DND-41 (cell line): ENCODE measurements around the gene GPM6B.

ENCODE experiments used
- ATAC-seq: fragments of 200-7000 bp; cut with Tn5 transposase; 3 replicates; pipeline ENCODE4 v1.9.1; 2021; ENCODE audit warnings: low read depth; ENCODE audit not compliant: insufficient read depth
- DNase-seq: peaks from one replicate; pipeline ENCODE4 v3.0.0-alpha.2; 2020
- H2AFZ ChIP-seq: 2 replicates; pipeline ENCODE4 v1.6.0; 2012; ENCODE audit warnings: low read depth, low read length
- H3K27ac ChIP-seq: 2 replicates; pipeline ENCODE4 v1.5.1; 2012; ENCODE audit warnings: low read length, inconsistent platforms
- H3K27me3 ChIP-seq: fragments of 200-600 bp; sonication (generic); 2 replicates; pipeline ENCODE4 v1.6.0; 2012; ENCODE audit warnings: low read length, mild to moderate bottlenecking, inconsistent platforms; ENCODE audit not compliant: insufficient read depth, poor library complexity
- H3K36me3 ChIP-seq: 2 replicates; pipeline ENCODE4 v1.5.1; 2012; ENCODE audit warnings: low read length, inconsistent platforms; ENCODE audit not compliant: insufficient read depth
- H3K4me1 ChIP-seq: 2 replicates; pipeline ENCODE4 v1.5.1; 2012; ENCODE audit warnings: mild to moderate bottlenecking, low read length; ENCODE audit not compliant: insufficient read depth
- H3K4me2 ChIP-seq: 2 replicates; pipeline ENCODE4 v1.6.0; 2012; ENCODE audit warnings: mild to moderate bottlenecking, moderate library complexity, low read length, inconsistent platforms; ENCODE audit not compliant: insufficient read depth
- H3K4me3 ChIP-seq, 2 experiments: fragments of 200-600 bp in 1 of 2; shearing (Covaris generic) in 1 of 2; 2 replicates each; pipeline ENCODE4 v1.5.1; 2012 to 2016; ENCODE audit warnings: inconsistent platforms in 2 of 2, low read length in 2 of 2, mild to moderate bottlenecking in 2 of 2, low read depth in 1 of 2, moderate library complexity in 1 of 2
- H3K79me2 ChIP-seq: 2 replicates; pipeline ENCODE4 v1.6.0; 2012; ENCODE audit warnings: low read length, inconsistent platforms; ENCODE audit not compliant: insufficient read depth
- H3K9ac ChIP-seq: 2 replicates; pipeline ENCODE4 v1.6.0; 2012; ENCODE audit warnings: low read depth, mild to moderate bottlenecking, inconsistent platforms, low read length, moderate library complexity
- H3K9me3 ChIP-seq: 2 replicates; pipeline ENCODE4 v1.5.1; 2012; ENCODE audit warnings: low read length, moderate library complexity, mild to moderate bottlenecking, inconsistent platforms; ENCODE audit not compliant: insufficient read depth, severe bottlenecking
- H4K20me1 ChIP-seq: 2 replicates; pipeline ENCODE4 v1.6.0; 2012; ENCODE audit warnings: low read length; ENCODE audit not compliant: insufficient read depth
- CTCF ChIP-seq: IDR thresholded peaks from 2 replicates; pipeline ENCODE4 v1.5.1; 2012; ENCODE audit warnings: borderline replicate concordance, low read length, moderate library complexity, mild to moderate bottlenecking; ENCODE audit not compliant: poor library complexity, severe bottlenecking; ENCODE audit errors: extremely low read depth
- EZH2 ChIP-seq: IDR thresholded peaks from 3 replicates; pipeline ENCODE4 v1.6.1; 2012; ENCODE audit warnings: borderline replicate concordance, low read depth, mild to moderate bottlenecking, moderate library complexity, low read length, inconsistent platforms; ENCODE audit not compliant: severe bottlenecking

The GPM6B gene

GRCh38 chrX:13859724-13860123, 42.8 kb upstream of the GPM6B start:
- Histone ChIP-seq H3K9me3 (no peaks in the 10 kb centered on the region), H3K36me3 (no peaks in the 10 kb centered on the region), H2AFZ (no peak overlapping the region), H3K79me2 (no peaks in the 10 kb centered on the region), H3K4me3 (no peak overlapping the region), H3K27ac (no peak overlapping the region), H3K27me3 (no peaks in the 10 kb centered on the region), H3K9ac (no peak overlapping the region), H3K4me1 (no peaks in the 10 kb centered on the region), H4K20me1 (no peaks in the 10 kb centered on the region), H3K4me2 (no peak overlapping the region)
- no peak for ATAC-seq
- TF ChIP-seq EZH2 (no peak), CTCF (no peak)
- no peak for DNase-seq

GRCh38 chrX:13857804-13858203, 40.9 kb upstream of the GPM6B start:
- Histone ChIP-seq H3K9ac (no peak overlapping the region), H2AFZ (no peak overlapping the region), H3K27ac (no peak overlapping the region), H3K36me3 (no peaks in the 10 kb centered on the region), H3K4me2 (no peak overlapping the region), H3K27me3 (no peaks in the 10 kb centered on the region), H3K9me3 (no peaks in the 10 kb centered on the region), H3K4me1 (no peaks in the 10 kb centered on the region), H3K79me2 (no peaks in the 10 kb centered on the region), H3K4me3 (no peak overlapping the region), H4K20me1 (no peaks in the 10 kb centered on the region)
- ATAC-seq, result no peak
- no peak for DNase-seq
- TF ChIP-seq CTCF, result no peak
- no peak for TF ChIP-seq EZH2

- Histone ChIP-seq H3K9ac (no peak overlapping the region), H3K27me3 (no peaks in the 10 kb centered on the region), H3K4me3 (no peak overlapping the region), H2AFZ (no peak overlapping the region), H3K4me1 (no peaks in the 10 kb centered on the region), H3K27ac (no peak overlapping the region), H3K36me3 (no peaks in the 10 kb centered on the region), H4K20me1 (no peaks in the 10 kb centered on the region), H3K9me3 (no peaks in the 10 kb centered on the region), H3K4me2 (no peak overlapping the region), H3K79me2 (no peaks in the 10 kb centered on the region)
- no peak for ATAC-seq
- no peak for TF ChIP-seq CTCF
- no peak for TF ChIP-seq EZH2
- no peak for DNase-seq
These were observed 39.0 kb upstream of the GPM6B start for GRCh38 chrX:13855689-13856450.
